Measurements from ENCODE around the gene LILRB3.
"Not testable (repeated sequence)": the region's sequence is repeated elsewhere in the genome, so short reads cannot be mapped to it uniquely, and the experiment has no call there.

Gene LILRB3

DNA sequence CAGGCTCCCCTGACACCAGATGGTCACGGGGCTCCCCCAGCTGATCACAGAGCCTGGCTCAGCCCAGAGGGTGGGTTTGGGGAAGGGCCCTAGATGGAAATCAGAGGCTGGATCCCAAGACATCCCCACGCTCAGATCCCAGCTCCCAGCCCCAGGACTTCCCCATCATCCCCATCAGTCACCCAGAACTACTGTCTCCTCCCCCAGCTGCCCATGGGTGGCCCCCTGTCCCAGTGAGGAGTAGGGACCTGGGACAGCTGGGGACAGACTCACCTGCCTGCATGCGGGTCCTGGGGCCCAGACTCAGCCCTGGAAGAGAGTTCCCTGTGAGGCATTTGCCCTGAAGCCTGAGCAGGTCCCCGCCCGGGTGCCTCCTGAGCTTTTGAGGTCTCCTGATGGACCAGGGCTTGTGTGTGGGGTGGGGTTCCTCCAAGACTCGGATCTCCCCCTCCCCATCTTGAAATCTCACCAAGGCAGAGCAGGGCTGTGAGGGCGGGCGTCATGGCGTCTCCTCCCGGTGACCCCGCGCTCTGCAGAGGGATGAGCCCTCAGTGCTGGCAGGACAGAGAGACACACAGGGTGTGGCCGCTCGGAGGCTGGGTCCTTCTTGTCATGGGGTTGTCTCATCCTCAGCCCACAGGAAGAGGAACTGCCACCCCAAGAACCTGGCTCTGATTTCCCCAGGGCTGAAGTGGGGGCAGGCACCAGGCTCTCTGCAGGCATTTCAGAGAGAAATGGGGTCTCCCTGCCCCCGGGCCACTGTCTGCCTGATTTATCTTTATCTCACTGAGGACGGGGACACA, at the start of gene LILRB3:
TSS of gene LILRB3 (minus strand) at position 534 of the 803 bp plus-strand sequence. CDS start at position 503, 31 bp downstream.
- not testable (repeated sequence) for DNase-seq (ENCODE audit: low spot score)

DNA sequence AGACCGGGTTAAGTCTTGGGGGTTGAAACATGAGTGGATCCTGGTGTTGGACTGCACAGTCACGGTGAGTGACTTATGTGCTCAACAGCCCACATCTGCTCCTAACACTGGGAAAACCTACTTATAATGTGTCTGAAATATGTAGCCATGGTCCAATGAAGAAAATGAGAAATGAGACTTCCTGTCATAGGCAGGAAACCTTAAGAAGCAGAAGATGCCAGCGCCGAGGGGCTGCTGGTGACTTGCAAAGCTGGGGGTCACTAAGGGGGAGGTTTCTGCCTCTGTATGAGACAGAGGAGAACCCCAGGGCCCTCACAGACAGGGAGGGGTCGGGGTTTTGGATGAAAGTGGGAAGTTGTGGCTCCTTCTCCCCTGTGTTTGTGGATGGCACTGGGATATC, 49.4 kb upstream of the LILRB3 start:
- not testable (repeated sequence) for DNase-seq (ENCODE audit: low spot score)

DNA sequence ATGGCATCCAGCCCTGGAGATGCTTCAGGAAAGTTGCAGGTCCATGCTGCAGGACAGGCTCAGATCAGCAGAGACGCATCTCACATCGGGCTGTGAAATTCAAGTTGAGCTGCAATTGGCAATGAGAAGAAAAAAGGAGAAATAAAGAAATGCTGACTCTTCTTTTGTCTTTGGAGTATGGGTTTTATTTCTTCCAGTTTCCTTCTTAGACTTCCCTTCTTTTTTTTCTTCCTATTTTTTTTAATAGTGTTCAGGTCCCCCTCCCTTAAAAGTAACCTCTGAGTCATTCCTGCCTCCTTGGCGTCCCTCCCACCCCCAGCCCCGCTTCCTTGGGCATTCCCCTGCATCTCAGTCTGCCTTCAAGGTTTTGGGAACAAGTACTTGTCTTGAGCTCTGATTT, 48.8 kb upstream of the LILRB3 start:
- DNase-seq (ENCODE audit: low spot score), result peak; percentile 11

DNA sequence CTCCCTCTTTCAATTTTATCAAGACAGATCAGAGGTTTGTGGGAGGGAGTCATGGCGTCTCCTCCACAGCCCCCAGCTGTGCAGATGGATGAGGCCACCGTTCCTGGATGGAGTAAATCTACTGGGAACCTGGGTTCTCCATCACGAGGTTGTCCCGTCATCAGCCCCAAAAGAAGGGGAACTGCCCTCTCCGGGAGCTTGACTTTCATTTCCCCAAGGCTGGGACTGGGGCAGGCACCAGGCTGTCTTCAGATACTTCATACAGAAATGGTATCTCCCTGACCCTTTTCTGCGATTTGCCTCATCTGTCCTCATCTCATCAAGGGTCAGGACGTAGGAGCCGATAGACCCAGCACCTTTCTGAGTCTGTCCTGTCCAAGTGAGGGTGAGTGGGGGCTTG, 48.3 kb upstream of the LILRB3 start:
- DNase-seq (ENCODE audit: low spot score), result peak; percentile 60

GRCh38 chr19:54268936-54269335, 46.1 kb upstream of the LILRB3 start:
- DNase-seq (ENCODE audit: low spot score), result no peak

DNA sequence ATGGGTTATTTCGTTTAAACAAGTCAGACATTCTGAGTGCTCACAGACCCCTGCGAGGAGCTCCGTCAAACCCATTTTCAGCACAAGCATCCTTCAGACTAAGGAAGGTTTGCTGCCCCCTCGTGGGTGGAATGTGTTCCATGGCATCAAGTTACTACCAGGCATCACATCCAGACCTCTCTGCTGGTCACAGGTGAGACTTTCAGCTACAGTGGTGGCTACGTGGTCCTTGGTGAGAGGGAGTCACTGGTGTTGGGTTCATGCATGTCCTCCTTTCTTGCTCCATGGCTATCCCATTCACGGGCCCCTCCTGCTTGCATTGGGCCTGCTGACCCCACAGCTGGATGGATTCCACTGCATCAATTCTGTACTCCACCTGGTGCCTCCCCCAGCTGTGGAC, 43.3 kb upstream of the LILRB3 start:
- DNase-seq (ENCODE audit: low spot score), result peak; percentile 46

DNA sequence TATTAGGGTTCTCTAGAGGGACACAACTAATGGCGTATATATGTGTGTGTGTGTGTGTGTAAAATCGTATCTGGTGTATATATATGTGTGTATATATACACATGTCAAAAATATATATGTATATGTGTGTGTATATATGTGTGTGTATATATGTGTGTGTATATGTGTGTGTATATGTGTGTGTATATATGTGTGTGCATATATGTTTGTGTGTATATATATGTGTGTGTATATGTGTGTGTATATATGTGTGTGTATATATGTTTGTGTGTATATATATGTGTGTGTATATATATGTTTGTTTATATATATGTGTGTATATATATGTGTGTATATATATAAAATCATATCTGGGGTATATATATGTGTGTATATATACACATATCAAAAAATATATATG, 39.7 kb upstream of the LILRB3 start:
- no peak for DNase-seq (ENCODE audit: low spot score)

DNA sequence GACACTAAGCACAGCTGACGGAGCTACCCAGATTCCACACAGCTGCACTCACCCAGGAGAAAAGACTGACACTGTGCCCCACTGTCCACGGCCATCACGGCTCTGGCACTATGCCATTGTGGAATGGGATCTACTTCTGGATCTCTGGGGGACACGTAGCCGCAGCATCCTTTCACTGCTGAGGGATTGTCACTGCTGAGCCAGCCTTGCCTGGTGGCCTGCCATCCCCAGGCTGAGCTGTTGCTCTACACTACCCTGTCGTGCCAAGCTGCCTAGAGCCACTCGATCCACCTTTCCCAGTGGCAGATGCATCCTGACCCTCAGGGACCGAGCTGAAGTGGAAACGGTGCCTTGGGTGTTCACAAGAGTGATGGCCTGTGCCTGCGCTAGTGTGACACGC, 39.3 kb upstream of the LILRB3 start:
- DNase-seq (ENCODE audit: low spot score), result no peak

DNA sequence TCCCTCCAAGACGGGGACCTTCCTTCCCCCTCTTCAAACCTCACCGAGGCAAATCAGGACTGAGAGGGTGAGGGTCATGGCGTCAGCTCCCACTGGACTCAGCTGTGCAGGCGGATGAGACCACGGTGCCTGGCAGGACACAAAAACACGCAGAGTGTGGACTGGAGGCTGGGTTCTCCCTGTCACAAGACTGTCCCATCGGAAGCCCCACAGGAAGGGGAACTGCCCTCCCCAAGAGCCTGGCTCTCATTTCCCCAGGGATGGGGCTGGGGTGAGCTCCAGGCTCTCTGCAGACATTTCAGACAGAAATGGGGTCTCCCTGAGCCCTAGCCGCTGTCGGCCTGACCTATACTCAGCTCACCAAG, 34.3 kb upstream of the LILRB3 start, which contains the start of gene LILRB5:
TSS of gene LILRB5 (minus strand) at position 158 of the 365 bp plus-strand sequence. CDS start at position 78, 80 bp downstream.
- no peak for DNase-seq (ENCODE audit: low spot score)

DNA sequence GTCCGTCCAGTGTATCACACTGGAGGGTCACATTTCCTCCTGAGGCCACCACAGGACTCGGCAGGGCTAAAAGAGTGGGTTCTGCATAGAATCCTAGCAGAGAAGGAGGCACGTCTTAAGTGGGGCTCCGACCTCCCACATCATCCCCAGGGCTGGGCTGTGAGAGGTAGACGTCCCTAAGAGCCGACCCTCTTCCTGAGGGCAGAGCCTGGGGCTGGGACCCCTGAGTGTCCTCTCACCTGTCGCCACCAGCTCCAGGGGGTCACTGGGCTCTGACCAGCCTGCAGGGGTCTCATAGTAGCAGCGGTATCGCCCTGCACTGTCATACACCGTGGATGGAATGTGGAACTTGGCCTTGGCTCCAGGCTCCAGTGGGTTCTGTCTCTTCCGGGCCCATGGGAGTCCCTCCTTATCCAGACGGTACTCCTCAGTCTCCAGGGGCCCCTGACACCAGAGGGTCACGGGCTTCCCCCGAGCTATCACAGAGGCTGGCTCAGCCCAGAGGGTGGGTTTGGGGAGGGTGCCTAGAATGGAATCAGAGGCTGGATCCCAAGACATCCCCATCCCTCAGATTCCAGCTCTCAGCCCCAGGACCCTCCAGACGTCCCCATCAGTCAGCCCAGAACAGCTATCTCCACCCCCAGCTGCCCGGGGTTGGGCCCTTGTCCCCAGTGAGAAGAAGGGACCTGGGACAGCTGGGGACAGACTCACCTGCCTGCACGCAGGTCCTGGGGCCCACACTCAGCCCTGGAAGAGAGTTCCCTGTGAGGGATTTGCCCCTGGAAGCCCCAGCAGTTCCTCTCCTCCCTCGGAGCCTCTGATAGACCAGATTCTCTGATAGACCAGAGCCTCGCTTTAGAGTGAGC, 33.7 kb upstream of the LILRB3 start:
- no peak for DNase-seq (ENCODE audit: low spot score)

GRCh38 chr19:54255105-54255775, 32.4 kb upstream of the LILRB3 start:
- no peak for DNase-seq (ENCODE audit: low spot score)

DNA sequence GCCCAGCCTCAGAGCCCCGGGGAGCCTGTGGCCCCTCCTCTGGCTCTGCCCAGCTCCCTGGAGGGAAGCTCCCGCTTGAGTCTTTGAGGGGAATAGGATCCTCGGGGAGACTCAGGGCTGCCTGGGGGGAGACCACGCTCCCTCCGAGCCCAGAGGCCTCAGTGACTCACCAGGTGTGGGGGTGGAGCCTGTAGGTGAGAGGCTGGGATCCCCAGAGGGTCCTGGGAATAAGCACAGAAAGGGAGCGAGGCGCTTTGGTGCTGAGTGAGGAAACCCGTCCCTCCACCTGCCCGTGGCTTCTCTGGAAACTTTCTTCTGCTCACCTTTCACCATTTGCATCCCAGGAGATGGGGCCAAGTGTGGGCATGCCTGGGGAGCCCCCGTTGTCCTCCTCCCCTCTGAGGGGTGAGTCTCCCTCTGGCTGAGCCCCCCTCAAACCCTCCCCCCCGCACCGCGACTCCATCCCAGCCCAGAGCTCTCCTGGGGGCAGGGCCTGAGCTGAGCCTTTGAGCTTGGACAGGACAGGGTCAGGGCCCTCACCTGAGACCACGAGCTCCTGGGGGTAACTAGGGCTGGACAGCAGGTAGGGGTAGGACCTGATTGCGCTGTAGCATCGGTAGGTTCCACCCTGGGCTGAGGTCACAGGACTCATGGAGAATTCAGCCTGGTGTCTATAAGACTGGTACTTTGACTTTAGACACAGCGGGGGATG, 31.5 kb upstream of the LILRB3 start:
- no peak for DNase-seq (ENCODE audit: low spot score)

DNA sequence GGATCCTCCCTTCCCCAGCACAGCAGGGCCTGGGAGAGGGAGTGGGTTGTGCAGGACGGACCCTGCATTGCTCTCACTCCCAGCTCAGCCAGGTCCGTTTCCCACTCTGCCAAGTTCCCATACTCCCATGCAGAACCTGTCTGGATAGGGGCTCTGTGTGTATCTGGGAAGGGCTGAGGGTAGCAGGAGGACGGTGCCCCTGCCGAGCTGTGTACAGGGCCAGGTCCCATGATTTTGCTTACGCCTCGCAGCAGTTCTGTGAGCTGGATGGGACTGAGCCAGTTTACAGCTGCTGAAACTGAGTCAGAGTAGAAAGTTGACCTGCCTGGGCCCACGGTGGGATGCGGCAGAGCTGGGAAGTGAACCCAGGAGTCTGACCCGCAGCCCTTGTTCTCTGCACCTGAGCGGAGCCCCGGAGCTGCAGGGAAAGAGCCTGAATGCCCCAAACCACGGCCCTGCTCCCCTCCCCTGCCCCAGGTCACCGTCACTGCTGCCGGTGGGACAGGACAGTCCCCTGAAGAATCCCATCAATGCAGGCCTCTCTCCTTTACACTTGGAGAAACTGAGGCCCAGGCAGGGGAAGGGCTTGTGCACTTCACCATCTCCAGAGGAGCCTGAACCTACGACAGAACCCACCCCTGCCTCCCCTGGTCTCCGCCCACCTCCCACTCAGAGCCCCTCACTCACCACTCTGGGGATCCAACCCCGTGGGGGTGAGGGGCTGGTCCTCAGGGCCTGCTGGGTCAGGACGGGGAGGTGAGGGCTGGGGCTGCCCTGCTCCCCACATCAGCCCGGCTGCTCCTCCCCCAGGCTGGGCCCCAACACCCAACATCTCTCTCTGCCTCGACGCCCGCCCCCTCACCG, 30.8 kb upstream of the LILRB3 start:
- no peak for DNase-seq (ENCODE audit: low spot score)

DNA sequence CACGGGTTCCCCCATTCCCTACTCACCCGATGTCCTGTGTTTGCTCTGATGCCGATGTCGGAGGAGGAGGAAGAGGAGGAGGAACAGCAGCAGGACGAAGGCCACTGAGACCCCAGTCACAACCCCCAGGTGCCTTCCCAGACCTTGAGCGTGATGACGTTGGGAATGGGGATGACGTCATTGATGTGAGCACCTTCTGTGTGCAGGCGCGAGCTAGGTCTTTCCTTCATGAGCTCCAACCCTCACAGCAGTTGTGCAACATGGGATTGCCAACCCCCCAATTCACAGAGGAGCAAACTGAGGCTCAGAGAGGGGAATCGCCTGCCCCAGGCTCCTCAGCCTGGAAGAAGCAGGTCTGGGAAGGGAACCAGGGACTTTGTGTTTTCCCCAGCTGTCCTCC, 30.0 kb upstream of the LILRB3 start:
- no peak for DNase-seq (ENCODE audit: low spot score)

- DNase-seq (ENCODE audit: low spot score), result no peak
Observed at GRCh38 chr19:54252243-54252642, 29.4 kb upstream of the LILRB3 start.

GRCh38 chr19:54248016-54248601, 25.3 kb upstream of the LILRB3 start:
- DNase-seq (ENCODE audit: low spot score), result peak; percentile 80

- no peak for DNase-seq (ENCODE audit: low spot score)
Observed at GRCh38 chr19:54247106-54247930, 24.5 kb upstream of the LILRB3 start.

DNA sequence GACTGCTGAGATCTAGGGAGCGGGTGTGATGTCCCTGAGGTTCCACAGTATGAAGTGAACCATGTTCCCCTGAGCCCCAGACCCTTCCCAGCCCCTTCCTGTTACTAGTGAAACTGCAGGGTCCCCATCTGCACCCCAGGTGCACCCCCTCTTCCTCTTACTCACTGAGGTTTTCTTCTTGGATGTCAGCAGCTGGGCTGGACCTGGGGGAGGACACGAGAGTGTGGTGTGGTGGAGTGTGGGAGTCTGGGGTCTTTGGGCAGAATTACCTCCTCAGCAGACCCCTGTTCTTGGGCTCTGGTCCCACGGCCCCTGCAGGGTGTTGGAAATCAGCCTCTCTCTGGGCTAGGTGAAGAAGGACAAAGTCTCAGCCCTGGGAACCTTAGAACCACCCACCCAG, 23.1 kb upstream of the LILRB3 start:
- DNase-seq (ENCODE audit: low spot score), result no peak

DNA sequence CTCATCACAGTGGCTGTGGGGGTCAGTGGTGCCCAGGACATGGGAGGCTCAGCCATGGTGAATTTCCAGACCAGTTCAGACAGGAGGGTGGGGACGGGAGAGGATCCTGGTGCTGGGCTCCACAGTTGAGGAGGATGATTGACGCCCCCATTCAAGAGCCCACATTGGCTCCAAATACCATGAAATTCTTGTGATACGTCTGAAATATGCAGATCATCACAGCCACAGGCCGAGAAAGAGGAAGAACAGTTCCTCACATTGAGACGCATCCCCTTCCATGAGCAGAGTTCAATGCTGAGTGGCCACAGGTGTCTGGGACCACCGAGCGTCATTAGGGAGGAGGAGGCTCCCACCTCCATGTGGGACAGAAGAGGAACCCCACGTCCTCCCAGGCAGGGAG, 21.0 kb upstream of the LILRB3 start:
- not testable (repeated sequence) for DNase-seq (ENCODE audit: low spot score)

DNA sequence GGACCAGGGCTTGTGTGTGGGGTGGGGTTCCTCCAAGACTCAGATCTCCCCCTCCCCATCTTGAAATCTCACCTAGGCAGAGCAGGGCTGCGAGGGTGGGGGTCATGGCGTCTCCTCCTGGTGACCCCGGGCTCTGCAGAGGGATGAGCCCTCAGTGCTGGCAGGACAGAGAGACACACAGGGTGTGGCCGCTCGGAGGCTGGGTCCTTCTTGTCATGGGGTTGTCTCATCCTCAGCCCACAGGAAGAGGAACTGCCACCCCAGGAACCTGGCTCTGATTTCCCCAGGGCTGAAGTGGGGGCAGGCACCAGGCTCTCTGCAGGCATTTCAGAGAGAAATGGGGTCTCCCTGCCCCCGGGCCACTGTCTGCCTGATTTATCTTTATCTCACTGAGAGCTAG, 19.8 kb upstream of the LILRB3 start, which contains the start of gene LILRA6:
TSS of gene LILRA6 (minus strand) at position 145 of the 400 bp plus-strand sequence.
- not testable (repeated sequence) for DNase-seq (ENCODE audit: low spot score)
